GM18909 (cell line): ENCODE measurements around the gene OR4E1.
"Not testable (repeated sequence)": the region's sequence is repeated elsewhere in the genome, so short reads cannot be mapped to it uniquely, and the experiment has no call there.

Experiments used
- ATAC-seq: cut with Tn5 transposase; IDR thresholded peaks from one replicate; pipeline ENCODE4 v1.9.1; 2021; ENCODE audit warnings: mild to moderate bottlenecking; ENCODE audit not compliant: unreplicated experiment, poor library complexity

Gene OR4E1

GRCh38 chr14:21654215-21654614 lies 19.4 kb downstream of the OR4E1 start:
- ATAC-seq, result no peak

DNA sequence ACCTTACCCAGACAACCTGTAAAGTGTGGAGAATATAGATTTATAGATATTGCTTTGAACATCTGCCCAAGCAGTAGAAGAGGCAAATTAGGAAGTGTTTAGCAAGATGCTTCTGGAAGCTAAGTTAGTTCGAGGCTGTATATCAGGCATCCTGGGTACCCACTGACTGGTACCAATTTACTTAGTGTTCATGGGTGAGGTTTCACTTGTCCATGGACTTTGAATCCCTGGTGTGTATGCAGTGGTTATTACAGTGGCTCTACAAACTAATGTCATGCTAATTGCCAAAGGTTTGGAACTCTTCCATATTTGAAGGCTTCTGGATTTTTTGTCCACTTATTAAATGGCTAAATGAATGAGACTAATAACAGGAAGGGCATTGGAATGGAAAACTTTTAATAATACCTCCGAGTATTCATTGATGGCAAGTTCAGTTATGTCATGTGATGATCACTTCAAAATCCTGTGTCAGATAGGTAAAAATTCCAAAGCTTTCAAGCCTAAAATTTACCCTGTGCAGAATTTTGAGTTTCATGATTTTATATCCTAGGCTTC lies 20.2 kb downstream of the OR4E1 start, which contains the start of gene OR4E2:
OR4E2 (plus strand) TSS at position 505 of the 555 bp plus-strand sequence. CDS start 11,248 bp downstream, outside the sequence.
- ATAC-seq, result no peak

- no peak for ATAC-seq
These were observed 21.3 kb downstream of the OR4E1 start for GRCh38 chr14:21652209-21652808.

DNA sequence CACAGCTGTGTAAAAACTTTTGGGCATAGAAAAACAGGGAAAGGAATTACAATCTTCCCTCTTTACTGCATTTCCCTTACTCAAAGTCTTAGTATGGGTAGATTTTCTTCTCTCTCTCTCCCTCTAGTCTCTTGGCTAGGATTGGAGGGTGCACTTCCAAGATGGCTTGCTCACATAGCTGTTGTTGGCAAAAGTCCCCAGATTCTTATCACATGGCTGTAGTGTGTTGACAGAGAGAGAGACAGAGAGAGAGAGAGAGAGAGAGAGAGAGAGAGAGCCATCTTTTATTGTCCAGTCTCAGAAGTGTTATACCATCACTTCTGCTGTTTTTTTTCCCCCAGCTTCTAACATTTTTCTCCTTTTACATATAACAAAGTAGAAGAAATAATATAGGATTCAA lies 26.2 kb downstream of the OR4E1 start:
- ATAC-seq, result no peak

DNA sequence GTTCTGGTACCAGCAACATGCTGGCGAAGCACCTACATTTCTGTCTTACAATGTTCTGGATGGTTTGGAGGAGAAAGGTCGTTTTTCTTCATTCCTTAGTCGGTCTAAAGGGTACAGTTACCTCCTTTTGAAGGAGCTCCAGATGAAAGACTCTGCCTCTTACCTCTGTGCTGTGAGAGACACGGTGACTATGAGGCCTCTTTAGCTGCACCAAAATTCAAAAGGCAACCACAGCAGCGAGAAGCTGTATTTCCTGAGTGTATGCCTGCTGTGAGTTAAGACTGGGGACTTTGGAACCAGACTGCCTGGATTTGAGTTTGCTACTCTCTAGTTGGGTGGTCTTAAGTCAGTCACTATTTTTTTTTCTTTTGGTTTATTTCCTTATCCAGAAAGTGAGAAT lies 30.2 kb downstream of the OR4E1 start:
- no peak for ATAC-seq

GRCh38 chr14:21642683-21643082 lies 30.9 kb downstream of the OR4E1 start:
- no peak for ATAC-seq

DNA sequence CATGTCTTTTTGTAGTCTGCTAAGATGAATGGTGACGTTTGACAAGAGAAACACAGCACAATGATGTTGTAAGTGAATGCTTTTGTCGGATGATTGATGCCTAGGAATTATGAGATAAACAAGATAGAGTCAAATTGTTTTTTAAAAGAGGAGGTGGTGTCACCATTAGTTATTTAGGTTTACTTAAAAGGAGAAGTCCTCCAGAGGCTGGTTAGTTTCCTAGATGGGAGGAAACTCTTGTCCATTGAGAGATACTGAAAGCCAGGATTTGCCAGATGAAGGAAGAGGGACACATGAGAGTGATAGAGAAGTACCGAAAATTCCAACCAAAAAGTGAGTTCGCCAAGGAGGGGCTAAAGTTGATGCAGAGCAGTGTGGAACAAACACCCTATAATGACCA lies 38.8 kb downstream of the OR4E1 start, which contains the start of gene OR10G2:
OR10G2 (minus strand) TSS at position 101 of the 400 bp plus-strand sequence; CDS start at position 3, 98 bp downstream.
- no peak for ATAC-seq

DNA sequence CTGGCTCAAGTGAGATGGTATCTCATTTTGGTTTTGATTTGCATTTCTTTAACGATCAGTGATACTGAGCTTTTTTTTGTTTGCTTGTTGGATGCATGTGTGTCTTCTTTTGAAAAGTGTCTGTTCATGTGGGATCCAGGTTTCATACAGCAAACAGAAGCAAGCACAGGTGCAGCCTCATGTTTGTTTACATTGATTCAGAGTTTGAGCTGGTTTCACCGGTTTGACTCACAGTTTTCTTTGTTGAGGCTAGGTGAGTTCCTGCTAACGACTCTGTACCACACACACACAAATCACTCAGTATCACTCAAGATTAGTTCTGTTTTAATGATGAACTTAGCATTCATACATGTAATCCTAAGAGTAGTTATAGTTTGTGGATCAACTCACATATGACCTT lies 42.5 kb downstream of the OR4E1 start:
- ATAC-seq, result no peak

GRCh38 chr14:21630503-21630902 lies 43.1 kb downstream of the OR4E1 start:
- not testable (repeated sequence) for ATAC-seq

DNA sequence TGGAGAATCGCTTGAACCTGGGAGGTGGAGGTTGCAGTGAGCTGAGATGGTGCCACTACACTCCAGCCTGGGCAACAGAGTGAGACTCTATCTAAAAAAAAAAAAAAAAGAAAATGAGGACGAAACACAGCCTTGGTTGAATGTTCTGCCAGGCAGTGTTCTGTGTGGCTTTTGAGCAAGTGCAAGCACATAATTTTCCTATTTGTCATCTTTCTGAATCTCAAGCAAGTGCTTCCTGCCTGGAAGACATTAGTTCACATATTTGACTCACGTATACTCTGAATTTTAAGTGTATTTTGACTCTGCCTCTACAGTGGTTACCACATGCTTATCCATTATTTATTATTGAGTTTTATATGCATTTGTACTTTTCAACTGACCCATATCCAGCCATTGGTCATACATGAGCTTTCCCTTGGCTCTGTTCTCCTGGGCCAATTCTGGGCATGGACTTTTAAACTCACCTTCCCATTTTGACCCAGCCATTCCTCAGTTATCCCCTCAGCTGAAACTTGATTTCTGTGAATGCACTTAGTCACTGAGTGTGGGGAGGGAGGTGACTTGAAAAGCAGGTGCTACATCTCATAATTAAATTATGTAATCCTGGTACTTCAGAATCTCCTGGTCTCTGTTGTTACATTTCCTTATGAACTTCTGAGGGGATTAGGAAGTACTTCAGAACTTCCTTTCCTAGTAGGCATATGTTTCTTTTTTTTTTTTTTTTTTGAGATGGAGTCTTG lies 47.0 kb downstream of the OR4E1 start:
- ATAC-seq, result no peak
